Body of pancreas (tissue), 4 donors: ENCODE measurements around the gene RAB40A.

ENCODE experiments used
- POLR2A ChIP-seq, 3 donors: fragments of 450-650 bp; IDR thresholded peaks; one replicate each; pipeline ENCODE4 v1.6.1; 2016; ENCODE audit warnings: antibody characterized with exemption in 3 of 3, mild to moderate bottlenecking in 2 of 3
- TF ChIP-seq, protein P1 (sequence below), 7 experiments: fragments of 450-650 bp in 4 of 7; fragments of 200-600 bp in 3 of 7; sonication (generic) in 3 of 7; IDR thresholded peaks; one replicate each; pipeline ENCODE4 v1.5.1; 2016 to 2019; ENCODE audit warnings: antibody characterized with exemption in 7 of 7

DNA sequence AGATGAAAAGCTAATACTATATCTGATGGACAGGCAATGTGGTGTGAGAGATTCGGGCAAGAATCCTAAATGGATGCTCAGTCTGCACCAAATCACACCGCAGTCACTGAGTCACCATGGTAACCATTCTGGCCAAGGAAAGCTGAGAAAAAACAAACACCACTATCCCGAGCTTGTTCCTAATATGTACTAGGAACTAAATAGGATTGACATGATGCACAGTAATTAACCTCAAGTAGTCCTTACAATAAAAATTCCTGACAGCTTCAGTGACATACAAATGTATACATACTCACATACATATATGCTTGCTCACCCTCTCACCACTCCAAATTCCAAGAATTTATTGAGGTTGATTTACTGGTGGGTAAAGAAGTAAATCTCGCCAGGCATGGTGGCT is 1.1 kb upstream of the RAB40A start:
- TF ChIP-seq, protein P1, sequence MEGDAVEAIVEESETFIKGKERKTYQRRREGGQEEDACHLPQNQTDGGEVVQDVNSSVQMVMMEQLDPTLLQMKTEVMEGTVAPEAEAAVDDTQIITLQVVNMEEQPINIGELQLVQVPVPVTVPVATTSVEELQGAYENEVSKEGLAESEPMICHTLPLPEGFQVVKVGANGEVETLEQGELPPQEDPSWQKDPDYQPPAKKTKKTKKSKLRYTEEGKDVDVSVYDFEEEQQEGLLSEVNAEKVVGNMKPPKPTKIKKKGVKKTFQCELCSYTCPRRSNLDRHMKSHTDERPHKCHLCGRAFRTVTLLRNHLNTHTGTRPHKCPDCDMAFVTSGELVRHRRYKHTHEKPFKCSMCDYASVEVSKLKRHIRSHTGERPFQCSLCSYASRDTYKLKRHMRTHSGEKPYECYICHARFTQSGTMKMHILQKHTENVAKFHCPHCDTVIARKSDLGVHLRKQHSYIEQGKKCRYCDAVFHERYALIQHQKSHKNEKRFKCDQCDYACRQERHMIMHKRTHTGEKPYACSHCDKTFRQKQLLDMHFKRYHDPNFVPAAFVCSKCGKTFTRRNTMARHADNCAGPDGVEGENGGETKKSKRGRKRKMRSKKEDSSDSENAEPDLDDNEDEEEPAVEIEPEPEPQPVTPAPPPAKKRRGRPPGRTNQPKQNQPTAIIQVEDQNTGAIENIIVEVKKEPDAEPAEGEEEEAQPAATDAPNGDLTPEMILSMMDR (IDR thresholded peaks at IDR 0.05): no peak
- TF ChIP-seq POLR2A (IDR thresholded peaks at IDR 0.05): no peak
